MM.1S (cell line): ENCODE results near the gene METTL22.

ENCODE experiments used
- EZH2 ChIP-seq: fragments of 300-600 bp; sonication (generic); optimal IDR thresholded peaks from 2 replicates; pipeline ENCODE3; 2017; ENCODE audit warnings: low read depth, mild to moderate bottlenecking, antibody characterized with exemption, low read length, mixed read lengths
- TF ChIP-seq, protein P1 (sequence below): fragments of 300-600 bp; sonication (generic); IDR thresholded peaks from 2 replicates; pipeline ENCODE4 v1.5.1; 2016; ENCODE audit warnings: antibody characterized with exemption, low read length, mixed read lengths

DNA sequence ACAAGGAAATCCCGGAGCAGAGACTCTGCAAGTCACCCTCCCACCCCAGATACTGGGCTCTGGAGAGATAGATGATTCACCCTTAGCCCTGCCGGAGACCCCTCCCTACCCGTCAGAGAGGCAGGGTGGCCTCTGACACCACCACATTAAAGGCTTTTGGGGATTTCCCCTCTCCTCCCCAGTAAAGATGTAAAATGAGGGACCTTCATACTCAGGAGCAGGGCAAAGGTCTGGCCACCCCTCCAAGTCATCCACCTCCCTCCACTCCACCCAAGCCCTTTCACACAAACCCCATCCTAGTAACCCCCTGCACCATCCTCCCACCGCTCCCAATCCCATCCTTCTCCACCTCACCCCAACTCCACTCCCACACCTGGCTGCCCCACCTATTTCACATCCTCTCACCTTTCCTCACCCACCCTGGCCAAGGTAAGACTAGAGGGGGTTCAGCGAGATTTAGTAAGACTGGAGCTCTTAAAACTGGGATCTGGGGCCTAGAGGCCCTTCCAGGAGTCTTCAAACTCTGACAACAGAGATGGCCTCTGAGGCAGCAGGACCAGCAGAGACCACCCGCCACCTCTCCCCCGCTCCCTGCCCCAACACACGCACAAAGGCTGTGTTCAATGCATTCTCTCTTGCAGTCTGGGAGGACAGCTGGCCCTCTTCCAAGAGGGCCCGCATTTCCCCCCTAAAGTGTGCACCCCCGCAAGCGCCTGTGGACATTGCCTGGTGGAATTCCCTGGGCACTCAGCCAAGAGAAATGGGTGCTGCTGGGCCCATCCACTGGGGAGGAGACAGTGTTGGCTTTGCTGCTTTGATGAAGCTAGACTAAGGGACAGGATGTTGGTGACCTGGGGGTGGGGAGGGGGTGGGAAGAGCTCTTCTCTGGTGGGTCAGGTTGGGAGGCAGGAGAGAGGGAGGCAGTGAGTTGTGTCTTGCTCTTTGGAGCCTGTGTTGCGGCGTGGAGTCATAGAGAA is 54.0 kb downstream of the METTL22 start:
- TF ChIP-seq, protein P1, sequence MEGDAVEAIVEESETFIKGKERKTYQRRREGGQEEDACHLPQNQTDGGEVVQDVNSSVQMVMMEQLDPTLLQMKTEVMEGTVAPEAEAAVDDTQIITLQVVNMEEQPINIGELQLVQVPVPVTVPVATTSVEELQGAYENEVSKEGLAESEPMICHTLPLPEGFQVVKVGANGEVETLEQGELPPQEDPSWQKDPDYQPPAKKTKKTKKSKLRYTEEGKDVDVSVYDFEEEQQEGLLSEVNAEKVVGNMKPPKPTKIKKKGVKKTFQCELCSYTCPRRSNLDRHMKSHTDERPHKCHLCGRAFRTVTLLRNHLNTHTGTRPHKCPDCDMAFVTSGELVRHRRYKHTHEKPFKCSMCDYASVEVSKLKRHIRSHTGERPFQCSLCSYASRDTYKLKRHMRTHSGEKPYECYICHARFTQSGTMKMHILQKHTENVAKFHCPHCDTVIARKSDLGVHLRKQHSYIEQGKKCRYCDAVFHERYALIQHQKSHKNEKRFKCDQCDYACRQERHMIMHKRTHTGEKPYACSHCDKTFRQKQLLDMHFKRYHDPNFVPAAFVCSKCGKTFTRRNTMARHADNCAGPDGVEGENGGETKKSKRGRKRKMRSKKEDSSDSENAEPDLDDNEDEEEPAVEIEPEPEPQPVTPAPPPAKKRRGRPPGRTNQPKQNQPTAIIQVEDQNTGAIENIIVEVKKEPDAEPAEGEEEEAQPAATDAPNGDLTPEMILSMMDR = no peak
- TF ChIP-seq EZH2 = no peak
